Measurements from ENCODE around the gene PTPN1. TPM values are rescaled to one million over a fixed set of nuclear protein-coding genes. Genes with fewer than 3 reads are reported as not detected.

Gene PTPN1
- total RNA-seq: 43.3 and 43.8 TPM in 2 replicates
- long read RNA-seq, partial matches to known transcripts: 2 of 12 reads
- long read RNA-seq, other reads (novel, unspliced or antisense): 10 of 12 reads

- no peaks in the 10 kb centered on the region for H3K27me3 Mint-ChIP-seq (ENCODE audit: low read depth)
Observed at GRCh38 chr20:50509923-50510705, at the start of gene PTPN1. Gene PTPN1, plus strand, starts transcription at chr20:50510383. Its CDS starts 145 bp downstream, at chr20:50510528.

GRCh38 chr20:50460608-50461267 lies 49.4 kb upstream of the PTPN1 start:
- Mint-ChIP-seq H3K27me3 (ENCODE audit: low read depth) (peaks cover 14% of the 10 kb centered on the region), H3K4me1 (no peaks in the 10 kb centered on the region), H3K4me3 (no peak overlapping the region), H3K36me3 (ENCODE audit: low read depth) (no peaks in the 10 kb centered on the region), H3K27ac (ENCODE audit: unreplicated experiment) (no peak overlapping the region), H3K9me3 (no peaks in the 10 kb centered on the region)
- DNase-seq (ENCODE audit: low read depth, low spot score): peak; percentile 91
- TF ChIP-seq CTCF (conservative IDR thresholded peaks at IDR 0.05): peak; percentile 82

More at GRCh38 chr20:50509923-50510705, at the start of gene PTPN1:
- Mint-ChIP-seq H3K4me3 (peak within 1 kb of the TSS; percentile 98), H3K36me3 (ENCODE audit: low read depth) (no peaks in the 10 kb centered on the region), H3K4me1 (peaks cover 52% of the 10 kb centered on the region), H3K27ac (ENCODE audit: unreplicated experiment) (peak within 1 kb of the TSS; percentile 98), H3K9me3 (no peaks in the 10 kb centered on the region)
- peak; percentile 98 for DNase-seq (ENCODE audit: low read depth, low spot score)
- peak; percentile 7 for TF ChIP-seq CTCF (conservative IDR thresholded peaks at IDR 0.05)

- H3K4me3 Mint-ChIP-seq: no peak overlapping the region
- H3K27me3 Mint-ChIP-seq (ENCODE audit: low read depth): peaks cover 14% of the 10 kb centered on the region
- H3K4me1 Mint-ChIP-seq: no peaks in the 10 kb centered on the region
- H3K27ac Mint-ChIP-seq (ENCODE audit: unreplicated experiment): no peak overlapping the region
- no peaks in the 10 kb centered on the region for H3K36me3 Mint-ChIP-seq (ENCODE audit: low read depth)
- no peak for TF ChIP-seq CTCF (conservative IDR thresholded peaks at IDR 0.05)
- no peaks in the 10 kb centered on the region for H3K9me3 Mint-ChIP-seq
- DNase-seq (ENCODE audit: low read depth, low spot score): no peak
Observed at GRCh38 chr20:50462093-50462690, 48.0 kb upstream of the PTPN1 start.

GRCh38 chr20:50464026-50464724 lies 46.0 kb upstream of the PTPN1 start:
- peak; percentile 85 for TF ChIP-seq CTCF (conservative IDR thresholded peaks at IDR 0.05)
- H3K4me1 Mint-ChIP-seq: no peaks in the 10 kb centered on the region
- peaks cover 14% of the 10 kb centered on the region for H3K27me3 Mint-ChIP-seq (ENCODE audit: low read depth)
- peaks cover 2% of the 10 kb centered on the region for H3K9me3 Mint-ChIP-seq
- no peaks in the 10 kb centered on the region for H3K36me3 Mint-ChIP-seq (ENCODE audit: low read depth)
- no peak overlapping the region for H3K4me3 Mint-ChIP-seq
- H3K27ac Mint-ChIP-seq (ENCODE audit: unreplicated experiment): no peak overlapping the region
- peak; percentile 50 for DNase-seq (ENCODE audit: low read depth, low spot score)

Data from neural crest cell (in vitro differentiated cells).